GM18907 (cell line): Measurements from ENCODE around the gene CTIF.
A peak's percentile ranks its signal among the peaks of the same experiment; 100 is the strongest.

Experiments used
- ATAC-seq: cut with Tn5 transposase; IDR thresholded peaks from one replicate; pipeline ENCODE4 v1.9.1; 2021; ENCODE audit warnings: mild to moderate bottlenecking, moderate library complexity; ENCODE audit not compliant: unreplicated experiment

CTIF gene

GRCh38 chr18:48796491-48797205 is 257.8 kb downstream of the CTIF start:
- ATAC-seq, result no peak

DNA sequence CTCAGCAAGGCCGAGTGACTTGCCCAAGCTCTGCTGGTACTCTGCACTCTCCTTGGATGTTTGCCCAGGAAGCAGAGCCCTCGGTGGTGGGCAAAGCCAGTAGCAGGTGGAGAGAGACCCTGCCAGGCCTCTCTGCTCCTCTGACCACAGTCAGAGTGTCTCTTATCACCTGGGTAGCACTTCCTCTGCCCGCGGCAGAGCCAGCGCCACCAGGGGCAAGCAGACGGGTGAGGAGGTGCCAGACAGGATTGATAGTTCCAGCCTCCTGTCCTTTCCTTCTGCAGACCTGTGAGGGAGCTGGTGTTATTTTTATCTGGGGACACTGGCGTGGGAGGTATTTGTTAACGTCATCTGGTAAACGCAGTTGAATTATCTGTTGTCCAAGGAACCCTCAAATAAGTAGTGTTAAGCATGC is 259.0 kb downstream of the CTIF start:
- ATAC-seq, result no peak

GRCh38 chr18:48798334-48799245 is 259.8 kb downstream of the CTIF start:
- ATAC-seq, result no peak

DNA sequence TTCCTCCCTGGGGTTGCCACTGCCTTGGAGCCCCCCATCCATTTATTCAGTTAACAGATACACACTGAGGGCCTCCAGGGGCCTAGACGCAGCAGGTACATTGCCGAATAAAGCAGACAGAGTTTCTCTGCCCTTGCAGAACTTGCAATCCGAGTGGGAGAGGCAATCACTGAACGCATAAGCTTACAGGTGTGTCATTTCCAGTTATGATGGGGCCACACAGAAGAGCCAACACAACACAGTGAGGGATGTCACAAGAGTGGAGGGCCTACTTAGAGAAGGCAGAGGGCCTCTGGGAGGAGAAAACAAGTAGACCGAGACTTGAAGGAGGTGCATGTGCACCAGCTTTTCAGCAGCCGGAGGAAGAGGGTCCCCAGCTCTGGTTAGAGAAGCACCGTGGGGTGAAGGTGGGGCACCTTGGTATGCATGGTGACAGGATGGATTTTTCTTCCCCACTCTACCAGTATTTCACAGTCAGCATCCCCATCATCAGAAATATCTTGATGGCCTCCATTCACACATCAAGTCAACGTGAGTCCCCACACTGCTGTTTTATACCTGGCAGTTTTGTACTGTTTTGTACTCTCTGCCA is 261.0 kb downstream of the CTIF start:
- no peak for ATAC-seq

- ATAC-seq, result no peak
Observed at GRCh38 chr18:48800466-48800865, 261.6 kb downstream of the CTIF start.

DNA sequence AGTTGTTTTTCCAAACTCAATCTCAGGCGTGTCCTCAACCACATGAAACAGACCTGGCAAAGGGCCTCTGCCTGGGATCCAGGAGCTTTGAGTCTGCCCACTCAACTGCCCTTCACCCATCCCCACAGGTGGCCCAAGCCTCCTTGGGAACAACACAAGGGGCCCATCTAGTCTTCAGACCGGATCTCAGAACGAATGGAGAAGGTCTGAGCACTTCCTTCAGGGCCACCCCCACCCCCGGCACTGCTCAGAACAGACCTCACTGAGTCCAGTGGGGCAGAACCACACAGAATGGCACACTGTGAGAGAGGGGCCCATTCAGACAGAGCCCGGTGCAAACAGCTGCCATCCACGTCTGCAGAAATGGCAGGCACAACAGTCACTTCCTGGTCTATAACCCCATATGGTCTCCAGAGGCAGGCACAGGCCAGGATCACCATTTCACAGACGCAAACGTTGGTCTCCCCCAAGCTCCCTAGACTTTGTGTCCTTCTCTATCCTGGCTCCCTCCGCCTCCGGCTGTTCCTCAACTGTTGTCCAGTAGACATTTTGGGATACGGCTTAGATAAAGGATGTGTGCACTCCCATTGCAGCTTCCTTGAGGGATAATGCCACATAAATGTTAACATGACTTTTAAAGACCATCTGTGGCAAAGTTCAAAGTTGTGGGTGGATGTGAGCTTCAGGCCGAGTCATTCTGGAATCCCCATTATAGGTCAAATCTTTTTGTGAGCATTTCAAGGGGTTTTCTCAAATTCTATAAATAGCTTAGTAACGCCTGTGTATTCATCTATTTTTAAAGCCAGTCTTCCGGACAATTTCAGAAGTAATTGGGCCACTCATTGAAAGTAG is 262.3 kb downstream of the CTIF start:
- ATAC-seq, result peak; percentile 51

DNA sequence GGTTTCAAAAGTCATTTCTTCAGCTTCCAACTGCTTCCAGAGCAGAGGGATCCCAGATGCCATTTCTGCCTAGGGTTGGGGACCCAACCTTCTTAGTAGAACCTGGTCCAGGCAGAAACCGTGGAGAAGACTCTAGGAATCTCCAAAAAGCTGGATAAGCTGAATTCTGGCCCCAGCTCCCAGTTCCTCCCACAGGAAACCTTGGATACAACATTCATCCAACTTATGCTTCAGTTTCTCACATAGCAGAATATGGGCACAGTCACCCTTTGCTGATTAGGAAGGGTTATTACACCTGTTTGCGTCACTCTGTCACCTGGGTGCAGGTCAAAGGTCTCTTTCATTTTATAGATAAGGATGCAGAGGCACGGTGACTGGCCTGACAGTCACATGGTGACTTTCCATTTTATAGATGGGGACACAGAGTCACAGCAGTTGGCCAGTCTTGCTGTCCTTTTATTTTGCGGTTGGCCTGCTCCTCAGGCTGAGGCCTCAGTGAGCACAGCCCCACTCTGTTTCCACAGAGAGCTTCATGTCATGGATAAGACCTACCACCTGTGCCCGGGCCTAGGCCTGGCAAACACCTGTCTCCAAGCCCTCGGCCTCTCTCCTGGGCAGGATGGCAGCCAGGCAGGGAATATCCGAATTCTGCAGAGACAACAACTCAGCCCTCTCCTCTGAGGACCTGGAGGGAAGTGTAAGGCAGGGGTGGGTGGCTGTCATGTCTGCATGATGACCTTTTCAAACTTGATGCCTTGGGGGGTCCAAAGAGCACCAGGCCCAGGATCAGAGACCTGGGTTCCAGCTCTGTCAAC is 263.1 kb downstream of the CTIF start:
- no peak for ATAC-seq

DNA sequence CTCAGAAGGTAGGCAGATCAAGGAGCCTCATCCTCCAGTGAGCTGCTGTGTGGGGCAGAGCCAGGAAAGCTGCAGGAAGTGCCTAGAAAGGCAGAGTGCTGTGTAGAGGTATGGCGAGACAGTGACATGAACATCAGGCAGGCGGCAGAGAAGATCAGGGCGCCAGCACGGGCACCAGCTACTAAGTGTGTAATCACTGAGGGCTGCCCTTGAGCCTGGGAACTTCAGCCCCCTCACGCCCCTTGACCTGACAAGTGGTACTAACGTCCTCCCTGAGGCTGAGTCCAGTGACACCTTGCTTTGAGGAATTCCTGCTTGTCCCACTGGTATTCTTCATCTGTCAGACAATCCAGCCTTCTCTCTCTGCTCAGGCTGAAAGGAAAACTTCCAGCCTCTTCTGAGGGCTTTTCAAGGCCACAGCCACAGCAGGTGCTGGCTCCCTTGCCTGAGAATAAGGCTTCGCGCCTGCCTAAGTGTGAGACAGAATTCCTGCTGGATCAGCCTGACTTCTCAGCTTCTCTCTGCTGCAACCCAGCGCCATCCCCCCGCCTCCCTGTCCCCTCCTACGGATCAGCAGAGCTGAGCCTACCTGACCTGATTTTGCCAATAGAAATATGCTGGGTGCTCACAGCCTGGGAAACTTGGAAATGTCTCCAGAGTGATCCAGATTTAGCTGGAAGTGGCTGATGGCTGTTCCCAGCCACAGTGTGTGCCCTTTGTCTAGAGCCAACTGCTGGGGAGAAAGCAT is 263.9 kb downstream of the CTIF start:
- no peak for ATAC-seq

GRCh38 chr18:48803518-48803917 is 264.7 kb downstream of the CTIF start:
- no peak for ATAC-seq

DNA sequence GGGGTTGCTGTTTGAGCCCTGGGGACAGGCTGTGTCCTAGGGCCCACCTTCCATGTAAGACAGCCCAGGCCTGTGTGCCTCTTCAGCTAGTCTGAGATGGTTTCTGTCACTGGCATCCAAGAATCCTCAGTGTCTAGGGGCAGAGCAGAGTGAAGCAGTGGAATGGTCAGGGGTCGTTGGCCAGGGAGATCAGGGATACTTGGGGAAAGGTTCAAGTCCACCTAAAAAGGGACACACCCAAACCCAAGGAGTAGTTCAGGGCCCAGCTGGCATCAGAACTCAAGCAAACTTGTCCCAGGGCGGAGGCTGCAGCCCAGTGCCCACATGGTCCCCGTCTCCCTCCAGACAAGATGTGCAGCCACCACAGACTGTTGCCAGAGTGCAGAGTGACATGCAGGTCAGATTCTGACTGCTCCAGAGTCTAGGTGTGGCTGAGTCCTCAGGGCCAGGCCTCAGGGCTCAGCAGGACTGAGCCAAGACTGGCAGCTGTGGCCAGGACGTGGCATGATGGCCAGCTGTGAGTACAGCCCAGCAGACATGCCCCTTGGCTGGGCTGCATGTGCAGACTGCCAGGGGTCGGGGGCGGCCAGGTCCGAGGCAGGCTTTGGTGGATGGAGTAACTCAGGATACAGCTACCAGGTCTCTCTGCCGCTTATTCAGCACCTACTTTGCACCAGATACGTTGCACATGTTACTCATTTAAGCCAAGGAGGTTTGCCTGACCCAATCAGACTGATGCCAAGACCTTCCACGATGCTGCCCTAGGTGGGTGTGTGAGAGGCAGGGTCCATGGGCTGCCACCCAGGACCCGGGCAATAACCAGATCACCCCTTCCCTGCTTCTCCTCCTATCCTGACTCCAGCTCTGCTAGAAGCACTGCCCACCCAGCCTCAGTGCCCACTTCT is 265.4 kb downstream of the CTIF start:
- ATAC-seq, result no peak

GRCh38 chr18:48804856-48805610 is 266.2 kb downstream of the CTIF start:
- ATAC-seq, result no peak

GRCh38 chr18:48805826-48806535 is 267.1 kb downstream of the CTIF start:
- ATAC-seq, result no peak

GRCh38 chr18:48806551-48807261 is 267.9 kb downstream of the CTIF start:
- no peak for ATAC-seq

DNA sequence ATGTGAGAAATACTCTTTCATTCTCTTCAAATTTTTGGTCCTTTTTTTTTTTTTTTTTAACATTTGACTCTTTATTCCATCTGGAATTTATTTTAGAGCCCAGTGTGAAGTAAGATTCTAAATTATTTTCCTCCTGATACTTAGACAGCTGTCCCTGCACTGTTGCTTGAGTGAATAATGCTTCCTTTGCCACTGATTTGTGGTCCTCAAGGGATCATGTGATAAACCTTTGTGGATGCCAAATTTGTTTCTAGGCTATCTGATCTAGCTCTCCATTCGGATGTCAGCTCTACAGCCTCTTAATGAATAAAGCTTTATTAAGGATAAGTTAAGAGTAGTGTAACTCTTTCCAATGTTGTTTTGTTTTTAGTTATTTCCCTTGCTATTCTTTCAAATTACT is 269.6 kb downstream of the CTIF start:
- no peak for ATAC-seq

GRCh38 chr18:48809365-48809764 is 270.5 kb downstream of the CTIF start:
- no peak for ATAC-seq

GRCh38 chr18:48810805-48811204 is 272.0 kb downstream of the CTIF start:
- ATAC-seq, result no peak
